Esophagus squamous epithelium (tissue), 5 donors: ENCODE results near the gene SIM1. TPM values are rescaled to one million over a fixed set of nuclear protein-coding genes. Genes with fewer than 3 reads are reported as not detected.

Source experiments
- DNase-seq: peaks from one replicate; lab custom pipeline; 2025; lab: John Stamatoyannopoulos, UW
- H3K27ac ChIP-seq, 4 donors: fragments of 200-600 bp; sonication (generic); one replicate each; pipeline ENCODE4 v1.5.1; 2016 to 2019; ENCODE audit warnings: mild to moderate bottlenecking in 1 of 4
- H3K27me3 ChIP-seq, 4 donors: fragments of 200-600 bp; sonication (generic); 1 replicate in 3 of 4; 2 replicates in 1 of 4; pipeline versions ENCODE4 v1.5.1 to v1.6.0; 2017 to 2021; ENCODE audit warnings: antibody characterized with exemption in 1 of 4
- H3K36me3 ChIP-seq, 3 donors: fragments of 200-600 bp; sonication (generic); one replicate each; pipeline ENCODE4 v1.5.1; 2016 to 2019
- H3K4me1 ChIP-seq, 3 donors: fragments of 200-600 bp; sonication (generic); one replicate each; pipeline ENCODE4 v1.5.1; 2017 to 2019
- H3K4me3 ChIP-seq, 4 donors: fragments of 200-600 bp; sonication (generic); 1 replicate in 3 of 4; 2 replicates in 1 of 4; pipeline ENCODE4 v1.5.1; 2016 to 2019; ENCODE audit warnings: mild to moderate bottlenecking in 2 of 4, moderate library complexity in 1 of 4
- H3K9me3 ChIP-seq, 3 donors: fragments of 200-600 bp; sonication (generic); one replicate each; pipeline ENCODE4 v1.5.1; 2016 to 2019
- CTCF ChIP-seq, 6 experiments: fragments of 450-650 bp in 4 of 6; fragments of 200-600 bp in 2 of 6; sonication (generic) in 2 of 6; IDR thresholded peaks; one replicate each; pipeline ENCODE4 v1.5.1; 2016 to 2019; ENCODE audit warnings: antibody characterized with exemption in 6 of 6, mild to moderate bottlenecking in 4 of 6, moderate library complexity in 4 of 6
- POLR2A ChIP-seq, 4 donors: fragments of 450-650 bp; IDR thresholded peaks; one replicate each; pipeline ENCODE4 v1.6.1; 2017; ENCODE audit warnings: antibody characterized with exemption in 4 of 4, mild to moderate bottlenecking in 4 of 4, moderate library complexity in 3 of 4
- WGBS, 2 donors: methylation state at CpG; one replicate each; pipeline ENCODE4 v1.1.5; 2018; 5-methylcytosine and 5-hydroxymethylcytosine counted together
- intact Hi-C: fragments of 100-400 bp; cut with DNase I; formaldehyde crosslinking; loops from one replicate; pipeline ENCODE4 v1.15.0; 2022
- total RNA-seq, 4 donors: library from RNA; depleted of rRNA; stranded (reverse); fragments of >200 nt; gene quantifications; one replicate each; pipeline ENCODE4 v1.1.0, GENCODE V29; 2016
- donor health status: DM: yes; HTN: yes; CAD: no.

The SIM1 gene
- total RNA-seq, 4 donors from 2014 or later, result under 0.01 TPM; not detected in 3

GRCh38 chr6:100339574-100340255 is 125.0 kb downstream of the SIM1 start:
- Histone ChIP-seq H3K27ac (no peak overlapping the region), H3K4me3 (no peak overlapping the region), H3K9me3 (no peaks in the 10 kb centered on the region), H3K27me3 (no peaks in the 10 kb centered on the region), H3K36me3 (no peaks in the 10 kb centered on the region), H3K4me1 (no peaks in the 10 kb centered on the region)
- no peak for DNase-seq
- WGBS, 2 donors, result 40 to 57% methylated on average over 4 of the region's 4 CpGs
- no peak for TF ChIP-seq CTCF (IDR thresholded peaks at IDR 0.05)
- intact Hi-C loops, result no loop called here

- Histone ChIP-seq H3K27me3 (no peaks in the 10 kb centered on the region), H3K4me3 (no peak overlapping the region), H3K4me1 (no peaks in the 10 kb centered on the region), H3K27ac (no peak overlapping the region), H3K36me3 (no peaks in the 10 kb centered on the region), H3K9me3 (no peaks in the 10 kb centered on the region)
- intact Hi-C loops, result no loop called here
- WGBS, 2 donors, result 65 to 69% methylated on average over 2 of the region's 2 CpGs
- DNase-seq, result no peak
- TF ChIP-seq POLR2A (IDR thresholded peaks at IDR 0.05) (no peak), CTCF (IDR thresholded peaks at IDR 0.05) (no peak)
Observed at GRCh38 chr6:100338090-100338489, 126.6 kb downstream of the SIM1 start.

GRCh38 chr6:100336876-100337275 is 127.8 kb downstream of the SIM1 start:
- intact Hi-C loops, result no loop called here
- DNase-seq, result no peak
- no peaks in the 10 kb centered on the region for H3K9me3 ChIP-seq
- TF ChIP-seq POLR2A (IDR thresholded peaks at IDR 0.05) (no peak), CTCF (IDR thresholded peaks at IDR 0.05) (no peak)
- 57 to 74% methylated on average over 2 of the region's 2 CpGs for WGBS, 2 donors
- H3K27ac ChIP-seq, result no peak overlapping the region
- H3K4me1 ChIP-seq, result no peaks in the 10 kb centered on the region
- H3K4me3 ChIP-seq, result no peak overlapping the region
- no peaks in the 10 kb centered on the region for H3K36me3 ChIP-seq
- H3K27me3 ChIP-seq, result no peaks in the 10 kb centered on the region

- intact Hi-C loops, result no loop called here
- Histone ChIP-seq H3K27ac (no peak overlapping the region), H3K27me3 (no peaks in the 10 kb centered on the region), H3K4me3 (no peak overlapping the region), H3K4me1 (no peaks in the 10 kb centered on the region), H3K36me3 (no peaks in the 10 kb centered on the region), H3K9me3 (no peaks in the 10 kb centered on the region)
- TF ChIP-seq POLR2A (IDR thresholded peaks at IDR 0.05), result no peak
- no peak for TF ChIP-seq CTCF (IDR thresholded peaks at IDR 0.05)
- no peak for DNase-seq
- 15 to 18% methylated on average over 1 of the region's 1 CpG for WGBS, 2 donors
Observed at GRCh38 chr6:100335991-100336390, 128.7 kb downstream of the SIM1 start.
